ENCODE results near the gene GAL3ST2.
A peak's percentile ranks its signal among the peaks of the same experiment; 100 is the strongest.
"Not testable (repeated sequence)": the region's sequence is repeated elsewhere in the genome, so short reads cannot be mapped to it uniquely, and the experiment has no call there.

The GAL3ST2 gene

GRCh38 chr2:241769819-241770184 is 6.8 kb upstream of the GAL3ST2 start:
- no peak for DNase-seq

- DNase-seq, result no peak
These were observed 6.3 kb upstream of the GAL3ST2 start for GRCh38 chr2:241770185-241770935.

GRCh38 chr2:241770936-241771285 is 5.7 kb upstream of the GAL3ST2 start:
- DNase-seq, result no peak

GRCh38 chr2:241771286-241772062 is 5.1 kb upstream of the GAL3ST2 start:
- DNase-seq, result no peak

- no peak for DNase-seq
These were observed 4.5 kb upstream of the GAL3ST2 start for GRCh38 chr2:241772063-241772499.

GRCh38 chr2:241773511-241774418 is 2.9 kb upstream of the GAL3ST2 start:
- no peak for DNase-seq

GRCh38 chr2:241774419-241775222 is 2.0 kb upstream of the GAL3ST2 start:
- no peak for DNase-seq

- DNase-seq, result no peak
These were observed 1.1 kb upstream of the GAL3ST2 start for GRCh38 chr2:241775223-241776177.

- no peak for DNase-seq
These were observed 606 bp downstream of the GAL3ST2 start for GRCh38 chr2:241777170-241777685.

GRCh38 chr2:241777686-241778627 is 1.3 kb downstream of the GAL3ST2 start:
- DNase-seq, result peak in 1 of 3 donors; percentile 20

GRCh38 chr2:241780939-241781569 is 4.4 kb downstream of the GAL3ST2 start:
- DNase-seq, result no peak

- not testable (repeated sequence) for DNase-seq
These were observed 5.4 kb downstream of the GAL3ST2 start for GRCh38 chr2:241782053-241782452.

GRCh38 chr2:241788135-241788534 is 11.5 kb downstream of the GAL3ST2 start:
- no peak for DNase-seq

- peak; percentile 59 to 85 (median 65) for DNase-seq
These were observed 11.9 kb downstream of the GAL3ST2 start for GRCh38 chr2:241788572-241788971.

GRCh38 chr2:241791385-241791784 is 14.8 kb downstream of the GAL3ST2 start:
- DNase-seq, result not testable (repeated sequence)

- DNase-seq, result no peak
These were observed 16.8 kb downstream of the GAL3ST2 start for GRCh38 chr2:241793385-241793784.

GRCh38 chr2:241794250-241794823 is 17.7 kb downstream of the GAL3ST2 start:
- DNase-seq, result no peak
